Measurements from ENCODE around the gene TLK1. TPM values are rescaled to one million over a fixed set of nuclear protein-coding genes. Genes with fewer than 3 reads are reported as not detected.
A peak's percentile ranks its signal among the peaks of the same experiment; 100 is the strongest.

TLK1 gene
- total and polyA plus RNA-seq, 2 experiments from 2014 or later: 9.2 to 21.8 TPM

GRCh38 chr2:171146633-171147032 is 14.1 kb downstream of the TLK1 start:
- Histone ChIP-seq H3K27ac (peak overlapping the region; percentile 35), H3K9me2 (replicated peaks; ENCODE audit: insufficient read depth) (no peaks in the 10 kb centered on the region), H3K4me3 (no peak overlapping the region), H3K79me2 (peaks cover 98% of the 10 kb centered on the region), H3K4me2 (no peak overlapping the region), H3K36me3 (replicated peaks; ENCODE audit: insufficient read depth, low read depth) (no peaks in the 10 kb centered on the region), H4K20me1 (ENCODE audit: insufficient read depth, poor library complexity, severe bottlenecking) (peaks cover 86% of the 10 kb centered on the region), H2AFZ (no peak overlapping the region), H3K27me3 (no peaks in the 10 kb centered on the region), H3K4me1 (ENCODE audit: insufficient read depth) (peaks cover 7% of the 10 kb centered on the region), H3K9me3 (ENCODE audit: low read depth) (no peaks in the 10 kb centered on the region)
- no peak for DNase-seq (ENCODE audit: low spot score)
- 87% methylated on average over 1 of the region's 1 CpG for WGBS (ENCODE audit: low lambda C conversion rate, missing lambda C conversion rate)
- no peak for TF ChIP-seq EZH2phosphoT487 (IDR thresholded peaks at IDR 0.05; ENCODE audit: low read depth, severe bottlenecking, unreplicated experiment)
- no peak for TF ChIP-seq CTCF (IDR thresholded peaks at IDR 0.05; ENCODE audit: poor library complexity)
- no peak for TF ChIP-seq EZH2 (IDR thresholded peaks at IDR 0.05; ENCODE audit: borderline replicate concordance)

GRCh38 chr2:171146071-171146470 is 14.6 kb downstream of the TLK1 start:
- Histone ChIP-seq H3K27ac (no peak overlapping the region), H3K36me3 (replicated peaks; ENCODE audit: insufficient read depth, low read depth) (no peaks in the 10 kb centered on the region), H4K20me1 (ENCODE audit: insufficient read depth, poor library complexity, severe bottlenecking) (peaks cover 90% of the 10 kb centered on the region), H3K27me3 (no peaks in the 10 kb centered on the region), H2AFZ (no peak overlapping the region), H3K79me2 (peaks cover 100% of the 10 kb centered on the region), H3K4me2 (no peak overlapping the region), H3K4me3 (no peak overlapping the region), H3K4me1 (ENCODE audit: insufficient read depth) (peaks cover 7% of the 10 kb centered on the region), H3K9me3 (ENCODE audit: low read depth) (no peaks in the 10 kb centered on the region), H3K9me2 (replicated peaks; ENCODE audit: insufficient read depth) (no peaks in the 10 kb centered on the region)
- no peak for TF ChIP-seq EZH2 (IDR thresholded peaks at IDR 0.05; ENCODE audit: borderline replicate concordance)
- no peak for TF ChIP-seq CTCF (IDR thresholded peaks at IDR 0.05; ENCODE audit: poor library complexity)
- no peak for TF ChIP-seq EZH2phosphoT487 (IDR thresholded peaks at IDR 0.05; ENCODE audit: low read depth, severe bottlenecking, unreplicated experiment)
- WGBS (ENCODE audit: low lambda C conversion rate, missing lambda C conversion rate): 95% methylated on average over 2 of the region's 2 CpGs
- no peak for DNase-seq (ENCODE audit: low spot score)

GRCh38 chr2:171143670-171144062 is 17.0 kb downstream of the TLK1 start:
- no peak overlapping the region for H3K27ac ChIP-seq
- DNase-seq (ENCODE audit: low spot score): no peak

More at GRCh38 chr2:171143670-171144062, 17.0 kb downstream of the TLK1 start:
- Histone ChIP-seq H3K4me1 (ENCODE audit: insufficient read depth) (no peaks in the 10 kb centered on the region), H3K9me3 (ENCODE audit: low read depth) (no peaks in the 10 kb centered on the region), H2AFZ (no peak overlapping the region), H3K4me3 (no peak overlapping the region), H3K36me3 (replicated peaks; ENCODE audit: insufficient read depth, low read depth) (no peaks in the 10 kb centered on the region), H4K20me1 (ENCODE audit: insufficient read depth, poor library complexity, severe bottlenecking) (peaks cover 92% of the 10 kb centered on the region), H3K9me2 (replicated peaks; ENCODE audit: insufficient read depth) (no peaks in the 10 kb centered on the region), H3K4me2 (no peak overlapping the region), H3K79me2 (peaks cover 100% of the 10 kb centered on the region), H3K27me3 (no peaks in the 10 kb centered on the region)
- 95% methylated on average over 2 of the region's 2 CpGs for WGBS (ENCODE audit: low lambda C conversion rate, missing lambda C conversion rate)
- TF ChIP-seq EZH2 (IDR thresholded peaks at IDR 0.05; ENCODE audit: borderline replicate concordance) (no peak), CTCF (IDR thresholded peaks at IDR 0.05; ENCODE audit: poor library complexity) (no peak), EZH2phosphoT487 (IDR thresholded peaks at IDR 0.05; ENCODE audit: low read depth, severe bottlenecking, unreplicated experiment) (no peak)
